Measurements from ENCODE around the gene ATP6V0A1.
A peak's percentile ranks its signal among the peaks of the same experiment; 100 is the strongest.

Gene ATP6V0A1

DNA sequence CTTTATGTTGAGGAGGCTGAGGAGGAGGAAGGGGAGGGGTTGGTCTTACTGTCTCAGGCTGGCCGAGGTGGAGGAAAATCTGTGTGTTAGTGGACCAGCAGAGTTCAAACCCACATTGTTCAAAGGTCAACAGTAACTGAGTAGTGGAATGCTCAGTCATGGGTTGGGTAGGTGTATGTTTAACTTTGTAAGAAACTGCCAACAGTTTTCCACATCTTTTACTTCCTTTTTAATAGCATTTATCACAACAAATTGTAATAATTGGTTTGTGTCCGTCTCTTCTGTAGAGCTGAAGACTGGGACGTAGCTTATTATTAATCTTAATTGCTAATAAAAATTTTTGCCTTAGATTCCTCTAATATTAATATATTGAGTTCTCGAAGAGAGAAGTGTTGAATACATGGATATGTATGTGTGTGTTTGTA is 5.3 kb downstream of the ATP6V0A1 start:
- Histone ChIP-seq H3K27me3 (ENCODE audit: insufficient read depth, low read length, poor library complexity) (no peaks in the 10 kb centered on the region), H3K4me1 (ENCODE audit: control insufficient read depth, low read depth, low read length) (no peaks in the 10 kb centered on the region), H3K36me3 (ENCODE audit: control insufficient read depth, insufficient read depth, low read length) (no peaks in the 10 kb centered on the region), H4K8ac (ENCODE audit: low read depth, low read length) (no peak overlapping the region), H3K4me2 (ENCODE audit: low read length) (no peak overlapping the region), H3K27ac (ENCODE audit: low read depth, low read length) (no peak overlapping the region), H2BK120ac (ENCODE audit: low read depth, low read length) (no peak overlapping the region), H4K5ac (ENCODE audit: low read length) (no peak overlapping the region), H3K18ac (ENCODE audit: low read length) (no peak overlapping the region), H3K23ac (ENCODE audit: low read length) (no peak overlapping the region), H3K4ac (ENCODE audit: low read depth, low read length) (no peak overlapping the region), H3K79me1 (ENCODE audit: low read length) (peaks cover 2% of the 10 kb centered on the region), H2BK15ac (replicated peaks; ENCODE audit: low read depth) (no peak overlapping the region), H3K4me3 (ENCODE audit: low read length) (no peak overlapping the region), H2AK5ac (ENCODE audit: low read length) (no peak overlapping the region), H2BK5ac (ENCODE audit: low read length) (no peak overlapping the region), H3K9ac (ENCODE audit: low read length) (no peak overlapping the region), H3K79me2 (ENCODE audit: control insufficient read depth, insufficient read depth, low read length) (no peaks in the 10 kb centered on the region), H3K56ac (ENCODE audit: low read length) (no peak overlapping the region)
- DNase-seq, result no peak
- no CpG with 5 or more reads among the region's 4 CpGs for WGBS (ENCODE audit: extremely low coverage, insufficient coverage, low lambda C conversion rate)

DNA sequence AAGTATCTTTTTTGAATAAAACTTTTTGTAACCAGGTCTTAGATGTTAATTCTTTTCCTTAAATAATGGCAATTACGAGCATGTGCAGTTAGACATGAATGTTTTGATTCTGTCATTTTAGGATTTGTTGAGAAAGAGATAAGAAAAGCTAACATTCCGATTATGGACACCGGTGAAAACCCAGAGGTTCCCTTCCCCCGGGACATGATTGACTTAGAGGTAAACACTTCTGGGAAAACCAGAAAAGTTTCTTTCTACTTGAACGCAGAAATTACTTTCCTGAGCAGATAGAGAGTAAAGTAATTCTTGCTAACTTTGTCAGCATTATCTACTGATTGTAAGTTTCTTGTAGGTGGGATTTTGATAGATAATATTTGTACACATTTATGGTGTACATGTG is 9.2 kb downstream of the ATP6V0A1 start:
- Histone ChIP-seq H3K56ac (ENCODE audit: low read length) (no peak overlapping the region), H3K4me3 (ENCODE audit: low read length) (no peak overlapping the region), H3K4me1 (ENCODE audit: control insufficient read depth, low read depth, low read length) (no peaks in the 10 kb centered on the region), H3K79me2 (ENCODE audit: control insufficient read depth, insufficient read depth, low read length) (no peaks in the 10 kb centered on the region), H3K4me2 (ENCODE audit: low read length) (no peak overlapping the region), H3K4ac (ENCODE audit: low read depth, low read length) (no peak overlapping the region), H4K5ac (ENCODE audit: low read length) (no peak overlapping the region), H3K79me1 (ENCODE audit: low read length) (no peaks in the 10 kb centered on the region), H3K23ac (ENCODE audit: low read length) (no peak overlapping the region), H3K18ac (ENCODE audit: low read length) (no peak overlapping the region), H3K27me3 (ENCODE audit: insufficient read depth, low read length, poor library complexity) (no peaks in the 10 kb centered on the region), H2BK15ac (replicated peaks; ENCODE audit: low read depth) (no peak overlapping the region), H4K8ac (ENCODE audit: low read depth, low read length) (no peak overlapping the region), H2BK5ac (ENCODE audit: low read length) (no peak overlapping the region), H3K36me3 (ENCODE audit: control insufficient read depth, insufficient read depth, low read length) (no peaks in the 10 kb centered on the region), H2BK120ac (ENCODE audit: low read depth, low read length) (no peak overlapping the region), H3K27ac (ENCODE audit: low read depth, low read length) (no peak overlapping the region), H3K9ac (ENCODE audit: low read length) (no peak overlapping the region), H2AK5ac (ENCODE audit: low read length) (no peak overlapping the region)
- DNase-seq, result no peak
- WGBS (ENCODE audit: extremely low coverage, insufficient coverage, low lambda C conversion rate), result no CpG with 5 or more reads among the region's 5 CpGs

DNA sequence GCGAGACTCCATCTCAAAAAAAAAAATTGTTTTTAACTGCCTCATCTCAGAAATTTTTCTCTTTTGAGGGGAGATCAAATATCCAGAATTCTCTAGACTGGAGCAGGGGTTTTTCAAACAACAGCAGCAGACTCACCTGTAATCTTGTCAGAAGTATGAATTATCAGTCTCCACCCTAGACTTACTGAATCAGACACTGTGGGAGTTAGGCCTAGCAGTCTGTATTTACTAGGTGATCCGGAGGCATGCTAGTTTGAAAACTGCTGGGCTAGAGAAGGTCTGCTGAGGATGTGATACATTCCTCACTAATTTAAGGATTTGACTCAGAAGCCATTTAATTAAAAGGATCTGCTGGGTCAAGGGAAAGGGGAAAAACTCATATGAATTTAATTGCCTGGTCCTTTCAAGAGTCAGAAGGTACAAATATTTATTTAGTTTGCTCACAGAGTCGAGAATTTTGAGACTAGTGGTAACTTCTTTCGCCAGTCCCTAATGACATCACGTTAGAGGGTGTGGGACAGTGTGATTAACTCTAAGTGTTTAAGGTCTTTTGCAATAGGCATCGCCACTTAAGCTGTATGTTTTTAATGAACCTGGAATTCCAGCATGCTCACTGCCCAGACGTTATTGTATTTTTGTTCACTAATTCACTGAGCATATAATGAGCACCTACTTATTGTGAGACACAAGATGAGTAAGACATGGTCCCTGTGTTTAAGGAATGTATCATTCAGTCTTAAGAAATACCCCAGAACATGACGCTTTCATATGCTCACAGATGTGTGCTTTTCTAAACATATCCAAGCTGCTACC is 14.2 kb downstream of the ATP6V0A1 start:
- Histone ChIP-seq H3K4me3 (ENCODE audit: low read length) (no peak overlapping the region), H3K18ac (ENCODE audit: low read length) (no peak overlapping the region), H3K23ac (ENCODE audit: low read length) (no peak overlapping the region), H3K4me2 (ENCODE audit: low read length) (no peak overlapping the region), H3K56ac (ENCODE audit: low read length) (peak overlapping the region; percentile 32), H2BK5ac (ENCODE audit: low read length) (no peak overlapping the region), H3K27ac (ENCODE audit: low read depth, low read length) (no peak overlapping the region), H4K5ac (ENCODE audit: low read length) (no peak overlapping the region), H3K9ac (ENCODE audit: low read length) (no peak overlapping the region), H3K27me3 (ENCODE audit: insufficient read depth, low read length, poor library complexity) (no peaks in the 10 kb centered on the region), H2BK15ac (replicated peaks; ENCODE audit: low read depth) (no peak overlapping the region), H3K36me3 (ENCODE audit: control insufficient read depth, insufficient read depth, low read length) (peaks cover 5% of the 10 kb centered on the region), H2BK120ac (ENCODE audit: low read depth, low read length) (no peak overlapping the region), H3K79me1 (ENCODE audit: low read length) (no peaks in the 10 kb centered on the region), H3K4me1 (ENCODE audit: control insufficient read depth, low read depth, low read length) (no peaks in the 10 kb centered on the region), H2AK5ac (ENCODE audit: low read length) (no peak overlapping the region), H3K4ac (ENCODE audit: low read depth, low read length) (no peak overlapping the region), H3K79me2 (ENCODE audit: control insufficient read depth, insufficient read depth, low read length) (no peaks in the 10 kb centered on the region), H4K8ac (ENCODE audit: low read depth, low read length) (no peak overlapping the region)
- WGBS (ENCODE audit: extremely low coverage, insufficient coverage, low lambda C conversion rate), result no CpG with 5 or more reads among the region's 8 CpGs
- peak; percentile 62 for DNase-seq

DNA sequence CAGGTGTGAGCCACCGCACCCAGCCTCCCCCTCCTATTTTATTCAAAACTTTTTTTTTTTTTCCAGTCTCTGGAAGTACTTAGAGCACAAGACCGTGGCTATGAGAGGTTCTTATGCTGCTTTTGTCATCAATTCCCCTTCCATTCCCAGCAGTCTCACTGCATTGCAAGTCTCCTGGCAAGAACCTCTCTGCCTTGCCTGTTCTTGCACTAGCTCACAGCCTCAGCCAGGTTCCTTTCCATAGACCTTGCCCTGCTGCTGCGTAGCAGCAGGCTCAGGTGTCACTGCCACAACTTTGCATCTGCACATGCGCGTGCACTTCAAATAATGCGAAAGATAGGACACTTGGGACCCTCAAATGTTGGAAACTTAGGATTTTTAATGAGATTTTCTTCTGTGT is 15.6 kb downstream of the ATP6V0A1 start:
- Histone ChIP-seq H3K4ac (ENCODE audit: low read depth, low read length) (no peak overlapping the region), H2AK5ac (ENCODE audit: low read length) (no peak overlapping the region), H3K4me1 (ENCODE audit: control insufficient read depth, low read depth, low read length) (no peaks in the 10 kb centered on the region), H2BK15ac (replicated peaks; ENCODE audit: low read depth) (no peak overlapping the region), H3K79me1 (ENCODE audit: low read length) (no peaks in the 10 kb centered on the region), H3K36me3 (ENCODE audit: control insufficient read depth, insufficient read depth, low read length) (peaks cover 5% of the 10 kb centered on the region), H4K5ac (ENCODE audit: low read length) (no peak overlapping the region), H3K56ac (ENCODE audit: low read length) (no peak overlapping the region), H3K4me2 (ENCODE audit: low read length) (no peak overlapping the region), H3K18ac (ENCODE audit: low read length) (no peak overlapping the region), H3K23ac (ENCODE audit: low read length) (no peak overlapping the region), H3K9ac (ENCODE audit: low read length) (no peak overlapping the region), H3K79me2 (ENCODE audit: control insufficient read depth, insufficient read depth, low read length) (no peaks in the 10 kb centered on the region), H4K8ac (ENCODE audit: low read depth, low read length) (no peak overlapping the region), H2BK120ac (ENCODE audit: low read depth, low read length) (no peak overlapping the region), H3K4me3 (ENCODE audit: low read length) (no peak overlapping the region), H3K27ac (ENCODE audit: low read depth, low read length) (no peak overlapping the region), H2BK5ac (ENCODE audit: low read length) (no peak overlapping the region), H3K27me3 (ENCODE audit: insufficient read depth, low read length, poor library complexity) (no peaks in the 10 kb centered on the region)
- WGBS (ENCODE audit: extremely low coverage, insufficient coverage, low lambda C conversion rate), result no CpG with 5 or more reads among the region's 6 CpGs
- DNase-seq, result no peak

DNA sequence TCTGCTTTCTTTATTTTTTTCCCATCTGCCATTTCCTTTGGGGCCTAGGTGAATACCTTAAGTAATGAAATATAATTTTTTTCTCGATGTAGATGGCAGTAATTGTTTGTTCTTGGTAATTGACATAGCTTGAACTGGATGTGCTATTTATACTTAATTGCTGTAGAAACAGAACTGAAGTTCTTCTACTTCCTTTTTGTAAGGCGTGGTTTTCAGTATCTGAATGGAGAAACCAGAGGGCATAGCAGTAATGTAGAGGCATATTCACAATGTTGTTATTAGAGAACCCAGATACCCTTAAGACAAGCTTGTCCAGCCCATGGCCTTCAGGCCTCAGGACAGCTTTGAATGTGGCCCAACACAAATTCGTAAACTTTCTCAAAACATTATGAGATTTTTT is 16.4 kb downstream of the ATP6V0A1 start:
- no CpG with 5 or more reads among the region's 3 CpGs for WGBS (ENCODE audit: extremely low coverage, insufficient coverage, low lambda C conversion rate)
- H2AK5ac ChIP-seq (ENCODE audit: low read length), result no peak overlapping the region
- no peak overlapping the region for H2BK120ac ChIP-seq (ENCODE audit: low read depth, low read length)
- H4K8ac ChIP-seq (ENCODE audit: low read depth, low read length), result no peak overlapping the region
- no peak overlapping the region for H4K5ac ChIP-seq (ENCODE audit: low read length)
- no peak overlapping the region for H3K9ac ChIP-seq (ENCODE audit: low read length)
- H2BK5ac ChIP-seq (ENCODE audit: low read length), result no peak overlapping the region
- DNase-seq, result no peak
- no peaks in the 10 kb centered on the region for H3K27me3 ChIP-seq (ENCODE audit: insufficient read depth, low read length, poor library complexity)
- no peak overlapping the region for H3K23ac ChIP-seq (ENCODE audit: low read length)
- no peak overlapping the region for H3K56ac ChIP-seq (ENCODE audit: low read length)
- H3K79me1 ChIP-seq (ENCODE audit: low read length), result no peaks in the 10 kb centered on the region
- no peak overlapping the region for H3K4me3 ChIP-seq (ENCODE audit: low read length)
- no peak overlapping the region for H3K18ac ChIP-seq (ENCODE audit: low read length)
- no peaks in the 10 kb centered on the region for H3K79me2 ChIP-seq (ENCODE audit: control insufficient read depth, insufficient read depth, low read length)
- no peak overlapping the region for H3K4ac ChIP-seq (ENCODE audit: low read depth, low read length)
- no peak overlapping the region for H2BK15ac ChIP-seq (replicated peaks; ENCODE audit: low read depth)
- no peak overlapping the region for H3K4me2 ChIP-seq (ENCODE audit: low read length)
- no peaks in the 10 kb centered on the region for H3K4me1 ChIP-seq (ENCODE audit: control insufficient read depth, low read depth, low read length)
- peaks cover 5% of the 10 kb centered on the region for H3K36me3 ChIP-seq (ENCODE audit: control insufficient read depth, insufficient read depth, low read length)
- H3K27ac ChIP-seq (ENCODE audit: low read depth, low read length), result no peak overlapping the region

DNA sequence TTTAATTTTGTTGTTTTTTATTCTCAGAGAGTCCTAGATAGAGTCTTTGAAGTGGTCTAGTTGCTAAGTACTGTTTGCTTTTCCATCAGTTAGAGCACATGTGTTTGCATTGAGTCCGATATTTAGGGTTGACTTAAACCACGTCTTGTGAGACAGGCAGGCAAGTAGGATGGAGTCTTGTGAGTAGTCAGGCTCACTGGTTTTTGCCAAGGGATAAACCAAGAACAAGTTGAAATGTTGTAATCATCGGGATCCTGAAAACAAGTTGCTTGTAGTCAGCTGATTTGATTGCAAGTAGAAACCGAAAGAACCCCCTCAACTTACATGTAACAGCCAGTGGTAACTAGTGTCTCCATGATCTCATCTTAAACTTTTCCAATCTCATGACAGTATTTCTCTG is 17.2 kb downstream of the ATP6V0A1 start:
- H2BK5ac ChIP-seq (ENCODE audit: low read length), result no peak overlapping the region
- no peaks in the 10 kb centered on the region for H3K79me2 ChIP-seq (ENCODE audit: control insufficient read depth, insufficient read depth, low read length)
- no peak overlapping the region for H3K23ac ChIP-seq (ENCODE audit: low read length)
- H4K8ac ChIP-seq (ENCODE audit: low read depth, low read length), result no peak overlapping the region
- H3K27me3 ChIP-seq (ENCODE audit: insufficient read depth, low read length, poor library complexity), result no peaks in the 10 kb centered on the region
- no peak overlapping the region for H2AK5ac ChIP-seq (ENCODE audit: low read length)
- no peak overlapping the region for H3K56ac ChIP-seq (ENCODE audit: low read length)
- DNase-seq, result no peak
- no peak overlapping the region for H3K4ac ChIP-seq (ENCODE audit: low read depth, low read length)
- no peak overlapping the region for H3K9ac ChIP-seq (ENCODE audit: low read length)
- H4K5ac ChIP-seq (ENCODE audit: low read length), result no peak overlapping the region
- no peak overlapping the region for H3K4me3 ChIP-seq (ENCODE audit: low read length)
- H3K4me1 ChIP-seq (ENCODE audit: control insufficient read depth, low read depth, low read length), result no peaks in the 10 kb centered on the region
- H2BK15ac ChIP-seq (replicated peaks; ENCODE audit: low read depth), result no peak overlapping the region
- H3K36me3 ChIP-seq (ENCODE audit: control insufficient read depth, insufficient read depth, low read length), result peaks cover 5% of the 10 kb centered on the region
- H2BK120ac ChIP-seq (ENCODE audit: low read depth, low read length), result no peak overlapping the region
- H3K27ac ChIP-seq (ENCODE audit: low read depth, low read length), result no peak overlapping the region
- WGBS (ENCODE audit: extremely low coverage, insufficient coverage, low lambda C conversion rate), result no CpG with 5 or more reads among the region's 4 CpGs
- H3K79me1 ChIP-seq (ENCODE audit: low read length), result no peaks in the 10 kb centered on the region
- no peak overlapping the region for H3K4me2 ChIP-seq (ENCODE audit: low read length)
- no peak overlapping the region for H3K18ac ChIP-seq (ENCODE audit: low read length)
